ENCODE data around the gene HCN4. TPM values are rescaled to one million over a fixed set of nuclear protein-coding genes. Genes with fewer than 3 reads are reported as not detected.

HCN4 gene
- total RNA-seq, 1 donor from 2014 or later: 0.06 TPM

- Histone ChIP-seq H3K4me3 (no peak overlapping the region), H3K27ac (no peak overlapping the region), H3K27me3 (no peaks in the 10 kb centered on the region), H3K4me1 (no peaks in the 10 kb centered on the region), H3K36me3 (peaks cover 18% of the 10 kb centered on the region), H3K9me3 (no peaks in the 10 kb centered on the region)
- ATAC-seq (no peak), DNase-seq (no peak)
- intact Hi-C loops (cut with DNase I): no loop called here
- TF ChIP-seq, protein P1, sequence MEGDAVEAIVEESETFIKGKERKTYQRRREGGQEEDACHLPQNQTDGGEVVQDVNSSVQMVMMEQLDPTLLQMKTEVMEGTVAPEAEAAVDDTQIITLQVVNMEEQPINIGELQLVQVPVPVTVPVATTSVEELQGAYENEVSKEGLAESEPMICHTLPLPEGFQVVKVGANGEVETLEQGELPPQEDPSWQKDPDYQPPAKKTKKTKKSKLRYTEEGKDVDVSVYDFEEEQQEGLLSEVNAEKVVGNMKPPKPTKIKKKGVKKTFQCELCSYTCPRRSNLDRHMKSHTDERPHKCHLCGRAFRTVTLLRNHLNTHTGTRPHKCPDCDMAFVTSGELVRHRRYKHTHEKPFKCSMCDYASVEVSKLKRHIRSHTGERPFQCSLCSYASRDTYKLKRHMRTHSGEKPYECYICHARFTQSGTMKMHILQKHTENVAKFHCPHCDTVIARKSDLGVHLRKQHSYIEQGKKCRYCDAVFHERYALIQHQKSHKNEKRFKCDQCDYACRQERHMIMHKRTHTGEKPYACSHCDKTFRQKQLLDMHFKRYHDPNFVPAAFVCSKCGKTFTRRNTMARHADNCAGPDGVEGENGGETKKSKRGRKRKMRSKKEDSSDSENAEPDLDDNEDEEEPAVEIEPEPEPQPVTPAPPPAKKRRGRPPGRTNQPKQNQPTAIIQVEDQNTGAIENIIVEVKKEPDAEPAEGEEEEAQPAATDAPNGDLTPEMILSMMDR (IDR thresholded peaks at IDR 0.05): no peak
Observed at GRCh38 chr15:73291441-73291840, 77.3 kb downstream of the HCN4 start.

GRCh38 chr15:73287019-73287418, 81.7 kb downstream of the HCN4 start:
- Histone ChIP-seq H3K4me3 (no peak overlapping the region), H3K9me3 (no peaks in the 10 kb centered on the region), H3K36me3 (peaks cover 43% of the 10 kb centered on the region), H3K27ac (no peak overlapping the region), H3K4me1 (no peaks in the 10 kb centered on the region), H3K27me3 (no peaks in the 10 kb centered on the region)
- peak; percentile 78 for ATAC-seq
- TF ChIP-seq, protein P1 (IDR thresholded peaks at IDR 0.05): no peak
- intact Hi-C loops (cut with DNase I): no loop called here
- DNase-seq: no peak

GRCh38 chr15:73286311-73286710, 82.4 kb downstream of the HCN4 start:
- H3K36me3 ChIP-seq: peaks cover 49% of the 10 kb centered on the region
- no peak overlapping the region for H3K27ac ChIP-seq
- H3K9me3 ChIP-seq: no peaks in the 10 kb centered on the region
- no peak for DNase-seq
- no peak for ATAC-seq
- no peaks in the 10 kb centered on the region for H3K4me1 ChIP-seq
- TF ChIP-seq, protein P1 (IDR thresholded peaks at IDR 0.05): no peak
- intact Hi-C loops (cut with DNase I): no loop called here
- H3K4me3 ChIP-seq: no peak overlapping the region
- H3K27me3 ChIP-seq: no peaks in the 10 kb centered on the region

GRCh38 chr15:73284090-73284716, 84.6 kb downstream of the HCN4 start:
- no peak overlapping the region for H3K4me3 ChIP-seq
- H3K27ac ChIP-seq: no peak overlapping the region
- H3K4me1 ChIP-seq: no peaks in the 10 kb centered on the region
- H3K9me3 ChIP-seq: no peaks in the 10 kb centered on the region
- TF ChIP-seq, protein P1 (IDR thresholded peaks at IDR 0.05): no peak
- no peaks in the 10 kb centered on the region for H3K27me3 ChIP-seq
- DNase-seq (no peak), ATAC-seq (no peak)
- H3K36me3 ChIP-seq: peaks cover 44% of the 10 kb centered on the region
- intact Hi-C loops (cut with DNase I): no loop called here

- TF ChIP-seq, protein P1 (IDR thresholded peaks at IDR 0.05): no peak
- DNase-seq (no peak), ATAC-seq (no peak)
- intact Hi-C loops (cut with DNase I): no loop called here
- Histone ChIP-seq H3K4me3 (no peak overlapping the region), H3K9me3 (no peaks in the 10 kb centered on the region), H3K27ac (no peak overlapping the region), H3K36me3 (peaks cover 44% of the 10 kb centered on the region), H3K4me1 (no peaks in the 10 kb centered on the region), H3K27me3 (no peaks in the 10 kb centered on the region)
Observed at GRCh38 chr15:73283366-73283962, 85.3 kb downstream of the HCN4 start.

Data from upper lobe of right lung (tissue), 1 donor.